ENCODE measurements around the gene KBTBD4.

KBTBD4 gene

DNA sequence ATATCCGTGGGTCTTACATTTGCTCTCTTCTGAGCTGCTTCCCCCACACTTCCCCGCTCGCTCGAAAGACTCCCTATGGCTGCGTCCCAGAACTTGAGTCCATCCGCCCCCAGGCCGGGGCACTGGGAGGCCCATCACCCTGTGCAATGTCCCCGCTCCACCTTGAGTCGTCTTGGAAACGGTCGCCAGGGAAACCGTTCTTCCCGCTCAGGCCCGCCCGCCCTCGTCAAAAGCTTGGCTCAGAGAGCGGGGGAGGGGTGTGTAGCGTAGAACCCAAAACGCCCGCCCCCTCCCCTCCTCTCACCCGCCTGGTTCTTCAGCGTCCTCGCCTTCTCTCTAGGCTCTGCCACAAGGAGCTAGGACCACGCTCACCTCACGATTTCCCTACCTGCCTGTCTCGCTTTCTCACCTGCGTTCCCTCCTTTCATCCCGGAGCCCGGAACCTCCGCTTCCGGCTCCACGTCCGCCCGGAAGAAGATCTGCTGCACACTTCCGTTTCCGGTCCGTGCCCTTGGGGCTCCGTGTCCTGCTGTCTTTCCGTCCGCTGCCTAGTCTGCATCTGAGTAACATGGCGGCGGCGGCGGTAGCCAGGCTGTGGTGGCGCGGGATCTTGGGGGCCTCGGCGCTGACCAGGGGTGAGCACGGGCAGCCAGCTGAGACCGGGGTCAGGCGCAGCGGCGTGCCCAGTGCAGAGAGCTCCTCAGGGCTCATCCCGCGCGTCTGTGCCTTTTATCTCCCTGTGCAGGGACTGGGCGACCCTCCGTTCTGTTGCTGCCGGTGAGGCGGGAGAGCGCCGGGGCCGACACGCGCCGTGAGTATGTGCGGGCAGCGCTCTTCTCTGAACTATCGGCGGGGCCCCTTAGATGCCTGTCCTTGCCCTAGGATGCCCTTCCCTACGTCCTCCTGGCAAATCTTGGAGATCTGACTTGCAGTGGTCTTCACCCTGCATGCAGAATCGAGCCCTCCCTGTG lies at the start of gene KBTBD4, which contains the start of gene NDUFS3:
KBTBD4 (minus strand) TSS at position 447 of the 971 bp plus-strand sequence; CDS start at position 428, 19 bp downstream.
NDUFS3 (plus strand) TSS at position 551 of the 971 bp plus-strand sequence; CDS start at position 569, 18 bp downstream.
- peak; percentile 92 for DNase-seq (ENCODE audit: low read depth)

DNA sequence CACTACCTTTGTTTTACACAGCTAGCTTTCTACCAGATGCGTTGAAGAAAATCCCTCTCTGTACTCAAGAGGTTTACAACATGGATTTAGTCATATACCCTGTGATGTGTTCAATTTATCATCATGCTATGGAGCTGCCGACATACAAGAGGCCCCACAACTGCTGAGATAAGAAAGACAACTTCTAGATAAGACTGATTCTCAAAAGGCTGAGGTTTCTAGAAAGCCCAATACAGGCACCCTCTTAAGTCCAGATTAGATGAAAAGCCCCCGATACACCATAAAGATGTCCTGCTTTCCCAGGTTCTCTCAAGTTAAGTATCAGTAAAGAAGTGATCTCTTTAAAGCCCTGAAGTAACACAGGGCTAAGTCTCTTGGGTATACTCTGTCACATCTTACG lies 49.3 kb upstream of the KBTBD4 start:
- no peak for DNase-seq (ENCODE audit: low read depth)

DNA sequence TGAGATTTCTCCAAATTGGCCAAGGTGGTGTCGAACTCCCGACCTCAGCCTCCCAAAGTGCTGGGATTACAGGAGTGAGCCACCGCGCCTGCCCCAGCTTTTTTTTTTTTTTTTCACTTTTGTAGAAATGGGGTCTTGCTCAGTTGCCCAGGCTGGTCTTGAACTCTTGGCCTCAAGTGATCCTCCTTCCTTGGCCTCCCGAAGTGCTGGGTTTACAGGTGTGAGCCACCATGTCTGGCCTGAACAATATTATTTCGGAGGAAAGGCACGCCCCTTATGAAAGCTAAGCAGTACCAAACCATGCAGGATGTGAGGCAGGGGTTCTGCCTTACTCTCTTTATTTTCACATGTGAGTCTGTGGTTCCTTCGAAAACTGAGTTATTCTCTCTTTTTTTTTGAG lies 47.5 kb upstream of the KBTBD4 start:
- no peak for DNase-seq (ENCODE audit: low read depth)

DNA sequence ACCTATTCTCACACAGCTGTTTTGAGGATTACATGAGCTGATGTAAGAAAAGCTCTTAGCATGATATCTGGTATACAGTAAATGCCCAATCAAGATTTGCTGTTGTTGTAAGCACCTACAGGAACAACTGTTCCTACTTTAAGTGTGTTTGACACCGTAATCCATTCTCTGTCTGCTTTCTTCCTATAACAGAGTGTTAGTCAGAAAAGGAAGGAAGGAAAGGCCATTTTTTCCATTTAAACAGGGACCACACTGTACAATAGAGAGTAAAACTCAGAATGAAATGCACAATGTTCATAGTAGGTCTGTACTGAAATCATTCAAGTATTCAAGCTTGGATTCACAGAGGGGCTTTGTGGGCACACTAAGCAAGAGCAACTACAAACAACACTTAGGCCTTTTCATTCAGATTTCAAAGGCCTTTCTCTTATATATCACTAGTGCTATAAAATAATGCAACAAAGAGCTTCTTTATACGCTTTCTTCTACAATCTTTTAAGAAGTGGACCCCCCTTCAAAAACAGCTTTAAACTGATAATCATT lies 42.1 kb upstream of the KBTBD4 start:
- no peak for DNase-seq (ENCODE audit: low read depth)

DNA sequence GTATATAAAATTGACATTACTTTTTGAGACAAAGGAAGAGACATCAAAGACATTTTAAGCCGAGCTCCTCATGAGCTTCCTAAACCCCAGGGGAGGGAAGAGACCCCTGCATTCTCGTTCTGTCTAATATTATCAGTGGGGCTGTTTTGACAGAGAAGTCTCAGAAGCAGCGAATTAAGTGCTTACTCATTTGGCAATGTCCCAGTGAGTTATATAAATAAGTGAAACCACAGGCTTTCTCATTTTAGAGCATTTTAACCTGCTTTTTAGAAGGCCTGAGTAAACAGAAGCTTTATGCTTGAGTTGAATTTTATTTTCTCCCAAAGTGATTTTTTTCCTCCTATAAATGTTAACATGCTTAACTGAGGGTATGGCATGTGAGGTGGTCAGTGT lies 38.6 kb upstream of the KBTBD4 start:
- DNase-seq (ENCODE audit: low read depth) = peak; percentile 76

DNA sequence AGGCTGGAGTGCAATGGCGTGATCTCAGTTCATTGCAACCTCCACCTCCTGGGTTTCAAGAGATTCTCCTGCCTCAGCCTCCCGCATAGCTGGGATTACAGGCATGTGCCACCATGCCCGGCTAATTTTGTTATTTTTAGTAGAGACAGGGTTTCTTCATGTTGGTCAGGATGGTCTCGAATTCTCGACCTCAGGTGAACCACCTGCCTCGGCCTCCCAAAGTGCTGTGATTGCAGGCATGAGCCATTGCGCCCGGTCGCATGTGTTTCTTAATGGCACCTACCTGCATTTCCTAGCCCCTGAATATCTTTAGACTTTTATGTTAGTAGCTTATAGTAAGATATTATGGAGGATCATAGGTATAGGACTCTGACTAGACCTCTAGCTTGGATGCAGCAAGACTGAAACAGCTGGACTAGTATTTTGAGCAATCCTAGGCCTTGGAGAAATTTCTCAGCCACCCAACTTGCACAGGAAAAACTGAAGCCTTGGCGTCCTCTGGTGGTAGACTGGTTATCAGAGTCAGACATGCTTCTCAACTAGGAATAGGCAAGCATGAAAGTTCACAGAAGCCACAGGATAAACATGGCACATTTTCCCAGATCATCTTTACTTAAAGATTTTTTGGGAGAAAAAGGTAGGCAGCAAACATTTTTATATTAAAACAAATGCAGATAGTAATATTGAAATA lies 38.1 kb upstream of the KBTBD4 start:
- peak; percentile 67 for DNase-seq (ENCODE audit: low read depth)

DNA sequence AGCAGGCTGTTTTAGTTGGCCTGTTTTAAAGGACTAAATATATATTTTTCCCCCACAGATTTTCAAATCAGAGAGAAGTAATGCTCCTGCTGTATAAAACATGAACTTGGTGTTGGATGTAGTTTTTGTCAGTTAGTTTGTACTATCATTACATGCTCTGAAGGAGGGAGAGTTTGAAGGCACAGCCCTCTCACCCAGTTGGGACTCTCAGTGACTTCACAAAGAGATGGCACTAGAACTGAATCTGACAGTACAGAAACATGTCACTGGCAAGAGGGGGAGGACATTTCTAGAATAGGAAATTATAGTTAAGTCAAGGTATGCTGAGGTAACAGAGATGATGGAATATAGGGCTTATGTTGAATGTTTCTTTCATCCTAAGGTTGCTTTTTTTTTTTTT lies 36.5 kb upstream of the KBTBD4 start:
- no peak for DNase-seq (ENCODE audit: low read depth)

DNA sequence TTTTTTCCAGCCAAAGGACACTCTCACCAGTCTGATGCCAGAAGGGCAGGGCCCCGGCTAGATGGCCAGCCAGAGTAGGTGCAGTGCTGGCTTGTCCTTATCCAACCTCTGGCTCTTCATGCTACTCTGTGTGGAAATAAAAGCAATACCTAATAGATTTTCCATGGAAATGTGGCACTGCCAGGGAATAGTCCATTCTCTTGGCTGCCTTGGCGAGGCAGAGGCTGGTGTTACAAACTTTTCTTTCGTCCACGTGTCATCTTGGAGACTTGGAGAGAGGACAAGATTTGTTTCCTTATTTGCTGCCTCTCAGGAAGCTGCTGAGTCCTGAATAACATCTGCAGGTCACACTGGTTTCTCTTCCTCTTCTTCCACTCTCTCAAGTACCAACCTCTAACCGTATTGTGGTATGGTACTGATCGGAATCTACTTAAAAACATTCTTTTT lies 32.6 kb upstream of the KBTBD4 start:
- no peak for DNase-seq (ENCODE audit: low read depth)

DNA sequence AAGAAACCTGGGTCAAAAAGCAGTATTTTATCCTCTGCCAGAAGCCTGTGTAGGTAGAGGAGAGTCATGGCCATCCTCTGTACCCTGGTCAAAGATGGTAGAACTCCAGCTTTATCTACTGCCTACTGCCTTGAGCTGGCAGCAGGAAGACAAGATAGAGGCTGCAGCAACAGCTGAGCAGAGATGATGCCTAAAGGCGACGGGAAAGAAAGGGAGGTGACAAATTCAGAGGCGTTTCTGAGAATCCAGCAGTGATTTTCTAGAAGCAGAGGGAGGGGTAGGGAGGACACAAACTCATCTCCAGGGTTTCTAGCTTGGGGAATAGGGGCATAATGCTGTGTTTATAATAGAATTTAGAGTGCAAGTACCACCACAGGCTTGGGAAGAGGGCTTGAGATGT lies 30.9 kb upstream of the KBTBD4 start:
- DNase-seq (ENCODE audit: low read depth) = no peak

DNA sequence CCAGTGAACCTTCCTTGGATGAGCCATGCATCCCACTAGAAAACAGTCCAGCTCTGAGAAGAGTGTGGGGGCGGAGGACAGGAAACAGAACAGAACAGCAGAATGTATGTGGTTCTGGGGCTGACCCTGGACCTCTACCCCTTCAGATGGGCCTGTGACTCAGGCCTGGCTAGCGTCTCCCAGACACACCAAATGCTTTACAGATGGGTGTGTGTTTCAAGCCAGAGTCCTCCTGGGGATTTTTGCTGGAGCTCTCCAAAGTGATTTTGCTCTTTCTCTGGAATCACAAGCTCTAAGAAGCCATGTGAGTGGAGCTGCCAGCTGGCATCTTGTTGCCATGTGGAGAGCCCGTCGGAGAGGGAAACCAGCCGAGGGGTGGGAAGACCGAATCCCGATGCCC lies 28.6 kb upstream of the KBTBD4 start:
- peak; percentile 83 for DNase-seq (ENCODE audit: low read depth)

DNA sequence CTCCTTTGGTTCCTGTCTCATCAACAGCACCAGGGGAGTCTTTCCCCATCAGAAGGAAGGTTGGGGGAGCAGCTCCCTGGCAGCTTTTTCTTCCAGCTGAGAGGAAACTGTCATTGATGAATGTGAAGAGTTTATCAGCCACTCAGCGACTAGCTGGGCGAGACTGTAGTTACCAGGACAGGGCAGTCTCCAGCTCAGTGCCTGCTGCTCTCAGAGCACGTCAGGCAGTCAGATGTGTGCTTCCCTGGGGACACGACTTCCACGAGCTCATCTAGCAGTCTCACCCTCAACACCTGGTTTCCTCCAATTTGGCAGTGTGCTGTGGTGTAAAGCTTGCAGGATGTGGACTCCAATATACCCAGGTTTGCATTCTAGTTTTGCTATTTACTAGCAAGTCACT lies 28.0 kb upstream of the KBTBD4 start:
- DNase-seq (ENCODE audit: low read depth) = no peak

DNA sequence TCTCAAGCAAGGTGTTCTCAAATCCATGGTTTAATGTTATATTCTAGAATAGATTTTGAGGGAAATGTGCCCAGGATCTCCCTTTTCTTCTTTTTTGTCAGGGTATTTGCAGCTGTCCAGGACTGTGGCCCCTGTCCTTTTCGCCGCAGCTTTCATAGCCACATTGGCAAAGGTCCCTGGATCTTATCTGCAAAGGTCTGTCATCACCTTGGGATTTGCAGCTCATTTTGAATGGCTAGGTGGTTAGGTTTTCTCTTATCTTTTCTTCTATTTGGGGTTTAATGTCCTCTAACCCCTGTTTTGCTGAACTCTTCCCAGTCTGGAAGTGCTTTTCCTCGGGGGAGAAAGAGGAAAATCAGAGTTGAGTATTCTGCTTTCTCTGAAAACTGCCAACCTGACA lies 27.2 kb upstream of the KBTBD4 start:
- no peak for DNase-seq (ENCODE audit: low read depth)

DNA sequence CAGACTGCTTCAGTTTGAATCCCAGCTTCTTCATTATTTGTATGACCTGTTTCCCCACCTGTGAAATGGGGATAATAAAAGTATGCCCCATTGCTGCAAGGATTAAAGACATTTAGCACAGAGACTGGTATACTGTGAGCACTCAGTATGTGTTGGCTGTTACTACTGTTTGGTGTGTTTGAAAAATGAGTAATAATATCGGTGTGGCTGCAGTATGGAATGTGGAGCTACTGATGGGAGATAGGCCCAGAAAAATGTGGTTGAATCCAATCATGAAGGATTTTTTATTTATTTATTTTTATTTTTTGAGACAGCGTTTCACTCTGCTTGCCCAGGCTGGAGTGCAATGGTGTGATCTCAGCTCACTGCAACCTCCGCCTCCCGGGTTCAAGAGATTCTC lies 24.5 kb upstream of the KBTBD4 start:
- DNase-seq (ENCODE audit: low read depth) = no peak

DNA sequence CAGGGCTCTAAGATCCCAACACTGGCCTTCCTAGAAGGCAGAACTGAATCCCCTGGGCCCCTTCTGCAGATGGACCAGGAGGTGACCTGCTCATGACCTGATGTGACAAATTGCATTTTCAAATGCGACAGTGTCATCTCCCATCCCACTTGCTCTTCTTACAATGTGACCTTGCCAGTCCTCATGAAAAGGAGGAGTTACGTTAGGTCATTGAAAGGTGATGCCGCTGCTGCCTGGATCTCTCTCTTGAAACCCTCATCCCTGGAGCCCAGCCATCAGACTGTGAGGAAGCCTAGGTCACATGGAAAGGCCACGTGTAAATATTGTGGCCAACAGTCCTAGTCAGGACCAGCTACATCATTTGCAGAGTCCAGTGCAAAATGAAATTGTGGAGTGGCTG lies 21.1 kb upstream of the KBTBD4 start:
- no peak for DNase-seq (ENCODE audit: low read depth)

DNA sequence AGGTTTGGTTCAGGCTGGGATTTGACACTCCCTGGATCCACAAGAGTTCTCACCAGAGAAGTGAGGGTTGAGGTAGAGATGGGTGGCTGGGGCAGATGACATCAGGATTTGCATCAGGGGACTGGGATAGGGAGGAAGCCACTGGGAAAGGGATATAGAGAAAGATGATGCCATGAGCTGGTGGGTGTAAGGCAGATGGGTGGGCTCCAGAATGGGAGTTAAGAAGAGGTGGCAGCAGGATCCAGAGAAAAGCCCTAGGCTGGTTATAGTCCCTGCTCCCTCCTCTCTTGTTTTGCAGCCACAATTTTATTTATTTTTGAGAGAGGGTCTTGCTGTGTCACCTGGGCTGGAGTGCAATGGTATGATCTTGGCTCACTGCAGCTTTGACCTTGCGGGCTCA lies 17.2 kb upstream of the KBTBD4 start:
- no peak for DNase-seq (ENCODE audit: low read depth)

DNA sequence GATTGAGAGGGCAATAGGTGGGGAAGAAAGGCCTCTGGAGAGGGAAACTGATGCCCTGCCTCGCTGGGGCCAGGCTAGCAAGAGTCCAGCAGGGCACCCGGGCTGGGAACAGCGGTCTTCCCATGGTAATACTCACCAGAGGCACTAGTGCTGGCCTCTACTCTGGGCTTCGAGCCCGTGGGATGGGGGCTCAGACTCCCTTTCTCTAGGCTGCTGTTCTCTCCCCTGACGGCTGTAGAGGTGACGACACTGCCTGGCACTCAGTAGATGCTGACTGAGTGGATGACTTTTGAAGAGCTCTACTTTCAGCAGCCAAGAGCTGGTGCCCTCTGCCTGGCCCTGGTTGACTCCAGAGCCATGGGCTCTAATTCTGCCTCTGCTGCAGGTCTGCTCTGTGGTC lies 16.3 kb upstream of the KBTBD4 start:
- DNase-seq (ENCODE audit: low read depth) = no peak

DNA sequence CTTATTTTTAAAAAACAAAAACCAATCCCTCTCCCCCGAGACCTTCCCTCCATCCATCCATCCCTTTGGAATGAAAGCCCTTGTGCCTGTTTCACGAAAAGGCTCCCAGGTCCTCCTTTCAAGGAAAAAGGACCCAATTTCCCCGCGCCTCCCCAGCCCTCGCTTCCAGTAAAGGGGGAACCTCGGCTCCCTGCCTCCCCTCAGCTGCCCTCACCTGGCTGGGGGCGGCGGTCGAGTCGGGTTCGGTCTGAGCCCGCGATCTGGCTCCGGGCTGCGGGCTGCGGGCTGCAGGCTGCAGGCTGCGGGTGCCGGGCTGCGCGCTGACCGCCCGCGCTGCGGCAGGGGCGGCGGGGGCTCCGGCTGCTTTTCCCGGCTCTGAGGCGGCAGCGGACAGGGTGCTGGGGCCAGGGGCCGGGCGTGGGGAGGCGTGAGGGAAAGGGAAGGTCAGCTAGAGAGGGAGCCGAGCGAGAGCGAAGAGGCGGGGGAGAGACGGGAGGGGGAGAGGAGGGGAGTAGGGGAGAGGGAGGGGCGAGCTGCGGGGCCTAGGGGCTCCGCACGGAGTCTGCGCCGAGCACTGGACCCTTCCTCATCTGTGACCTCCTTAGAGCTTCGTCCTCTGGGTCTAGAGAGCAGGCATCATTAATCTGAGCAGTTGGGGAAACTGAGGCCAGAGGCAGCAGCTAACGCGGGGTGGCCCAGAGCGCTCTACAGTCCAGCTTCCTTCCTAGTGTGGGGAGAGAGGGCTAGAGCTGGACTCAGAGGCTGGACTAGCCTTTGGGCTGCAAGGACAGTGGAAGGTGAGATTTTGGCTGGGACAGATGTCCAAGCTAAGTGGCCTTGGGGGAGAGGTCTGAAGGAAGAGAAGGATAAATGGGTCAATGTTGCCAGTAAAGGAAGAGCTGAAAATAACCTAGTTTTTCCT lies 15.4 kb upstream of the KBTBD4 start, which contains the start of gene C1QTNF4:
C1QTNF4 (minus strand) TSS at position 478 of the 922 bp plus-strand sequence. CDS start 3,601 bp downstream, outside the sequence.
- DNase-seq (ENCODE audit: low read depth) = no peak

DNA sequence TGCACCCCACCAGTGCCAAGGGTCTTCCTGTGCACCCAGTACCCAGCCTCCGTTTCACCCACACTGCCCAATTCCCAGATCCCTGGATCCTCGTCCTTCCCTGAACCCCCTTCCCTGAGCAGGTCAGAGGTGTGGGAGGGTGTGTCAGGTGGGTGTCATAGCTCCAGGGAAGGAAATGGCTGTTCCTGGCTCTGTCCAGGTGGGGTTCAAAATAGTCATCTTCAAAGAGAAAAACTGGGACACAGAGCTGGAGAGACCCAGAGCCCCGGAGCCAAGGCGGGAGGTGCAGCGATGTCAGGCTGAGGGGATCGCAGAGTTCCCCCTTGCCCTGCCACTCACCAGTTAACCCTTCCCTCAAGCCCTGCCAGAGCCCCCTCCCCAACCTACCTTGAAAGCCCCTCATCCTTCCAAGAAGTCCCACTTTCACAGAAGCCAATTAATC lies 14.7 kb upstream of the KBTBD4 start:
- no peak for DNase-seq (ENCODE audit: low read depth)

DNA sequence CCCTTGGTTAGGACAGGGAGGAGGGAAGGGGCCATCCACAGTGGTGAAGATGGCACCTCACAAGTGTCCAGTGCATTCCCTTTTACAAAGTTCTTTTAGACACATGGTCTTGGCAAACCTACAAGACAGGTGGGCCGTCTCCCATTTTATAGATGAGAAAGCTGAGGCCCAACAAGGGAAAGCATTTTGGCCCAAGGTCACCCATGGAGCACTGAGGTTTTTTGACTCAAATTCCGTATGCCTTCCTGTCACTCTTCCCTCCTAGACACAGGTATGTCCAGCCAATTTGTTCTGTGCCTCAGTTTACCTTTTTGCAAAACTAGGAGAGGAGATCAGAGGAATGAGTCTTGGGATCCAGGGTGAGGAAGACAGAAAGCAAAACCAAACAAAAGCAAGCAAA lies 14.2 kb upstream of the KBTBD4 start:
- DNase-seq (ENCODE audit: low read depth) = no peak

DNA sequence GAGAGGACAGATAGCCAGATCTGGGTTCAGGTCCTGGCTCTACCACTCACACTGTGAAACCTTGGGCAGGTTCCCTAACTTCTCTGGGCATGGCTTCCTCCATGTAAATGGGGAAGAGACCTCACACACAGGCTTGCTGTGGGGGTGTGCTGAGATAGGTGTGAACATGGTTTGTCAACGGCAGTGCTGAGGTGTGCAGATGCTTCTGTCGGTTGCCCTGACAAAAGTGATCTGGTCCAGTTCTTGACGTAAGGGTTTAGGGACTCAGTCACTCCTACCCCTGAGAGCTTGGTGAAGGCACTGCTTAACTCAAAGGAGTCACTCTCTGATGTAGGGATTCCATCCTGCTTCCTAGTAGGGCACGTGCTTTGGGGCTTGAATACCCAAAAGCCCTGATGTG lies 13.5 kb upstream of the KBTBD4 start:
- no peak for DNase-seq (ENCODE audit: low read depth)

DNA sequence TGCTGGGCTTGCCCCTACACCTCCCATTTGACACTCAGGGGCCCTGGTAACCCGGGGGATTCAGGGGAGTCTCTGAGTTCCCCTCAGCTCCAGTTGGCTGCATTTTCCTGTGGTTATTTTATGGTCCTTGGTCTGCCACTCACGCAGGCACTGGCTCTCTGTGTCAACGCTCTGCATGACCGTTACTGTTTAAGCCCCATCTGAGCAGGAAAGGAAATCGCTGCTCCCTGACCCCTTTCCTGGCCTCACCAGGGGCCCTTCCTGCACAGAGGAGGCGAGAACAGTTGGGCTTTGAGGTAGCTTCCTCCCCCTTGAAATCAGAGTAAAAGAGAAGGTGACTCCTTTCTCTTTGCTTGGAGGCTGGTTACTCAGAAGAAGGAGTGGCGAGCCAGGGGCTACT lies 13.0 kb upstream of the KBTBD4 start:
- no peak for DNase-seq (ENCODE audit: low read depth)

Measured in ELR (cell line).